ENCODE measurements around the gene CLCN2.

Gene CLCN2

GRCh38 chr3:184388164-184388935 lies 26.9 kb upstream of the CLCN2 start:
- Histone ChIP-seq H3K27me3 (ENCODE audit: control insufficient read depth, insufficient read depth, low read length) (peaks cover 11% of the 10 kb centered on the region), H3K36me3 (ENCODE audit: control insufficient read depth, insufficient read depth, low read length) (no peaks in the 10 kb centered on the region), H3K4me1 (ENCODE audit: control insufficient read depth, insufficient read depth, low read length) (no peaks in the 10 kb centered on the region), H3K9me3 (ENCODE audit: control insufficient read depth, insufficient read depth, low read length) (no peaks in the 10 kb centered on the region), H3K27ac (ENCODE audit: low read depth, low read length) (no peak overlapping the region), H3K4me3 (ENCODE audit: low read depth, low read length) (no peak overlapping the region), H3K9ac (ENCODE audit: low read depth, low read length) (no peak overlapping the region)

DNA sequence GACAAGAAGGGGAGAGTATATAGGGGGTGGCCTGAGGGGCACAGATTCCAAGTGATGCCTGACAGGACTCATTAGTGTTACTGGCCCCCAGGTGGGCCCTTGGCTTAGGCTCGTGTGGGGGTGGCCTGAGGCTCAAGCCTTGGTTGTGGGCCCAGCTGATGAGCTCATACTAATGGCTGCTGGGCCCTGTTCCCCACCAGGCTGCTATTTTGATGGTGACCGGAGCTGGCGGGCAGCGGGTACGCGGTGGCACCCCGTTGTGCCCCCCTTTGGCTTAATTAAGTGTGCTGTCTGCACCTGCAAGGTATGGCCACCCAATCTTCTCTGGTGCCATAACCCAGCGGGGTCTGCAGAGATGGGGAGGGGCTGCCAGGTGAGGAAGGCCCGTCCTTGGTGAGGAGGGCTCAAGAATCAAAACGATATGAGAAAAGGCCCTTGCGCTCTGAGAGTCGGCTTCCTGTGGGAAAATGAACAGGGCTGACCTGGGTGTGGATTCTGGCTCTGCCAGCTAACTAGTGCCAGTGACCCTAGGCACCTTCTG lies 25.8 kb upstream of the CLCN2 start:
- Histone ChIP-seq H3K36me3 (ENCODE audit: control insufficient read depth, insufficient read depth, low read length) (no peaks in the 10 kb centered on the region), H3K4me3 (ENCODE audit: low read depth, low read length) (no peak overlapping the region), H3K9ac (ENCODE audit: low read depth, low read length) (no peak overlapping the region), H3K4me1 (ENCODE audit: control insufficient read depth, insufficient read depth, low read length) (no peaks in the 10 kb centered on the region), H3K27ac (ENCODE audit: low read depth, low read length) (no peak overlapping the region), H3K9me3 (ENCODE audit: control insufficient read depth, insufficient read depth, low read length) (no peaks in the 10 kb centered on the region), H3K27me3 (ENCODE audit: control insufficient read depth, insufficient read depth, low read length) (peaks cover 22% of the 10 kb centered on the region)

DNA sequence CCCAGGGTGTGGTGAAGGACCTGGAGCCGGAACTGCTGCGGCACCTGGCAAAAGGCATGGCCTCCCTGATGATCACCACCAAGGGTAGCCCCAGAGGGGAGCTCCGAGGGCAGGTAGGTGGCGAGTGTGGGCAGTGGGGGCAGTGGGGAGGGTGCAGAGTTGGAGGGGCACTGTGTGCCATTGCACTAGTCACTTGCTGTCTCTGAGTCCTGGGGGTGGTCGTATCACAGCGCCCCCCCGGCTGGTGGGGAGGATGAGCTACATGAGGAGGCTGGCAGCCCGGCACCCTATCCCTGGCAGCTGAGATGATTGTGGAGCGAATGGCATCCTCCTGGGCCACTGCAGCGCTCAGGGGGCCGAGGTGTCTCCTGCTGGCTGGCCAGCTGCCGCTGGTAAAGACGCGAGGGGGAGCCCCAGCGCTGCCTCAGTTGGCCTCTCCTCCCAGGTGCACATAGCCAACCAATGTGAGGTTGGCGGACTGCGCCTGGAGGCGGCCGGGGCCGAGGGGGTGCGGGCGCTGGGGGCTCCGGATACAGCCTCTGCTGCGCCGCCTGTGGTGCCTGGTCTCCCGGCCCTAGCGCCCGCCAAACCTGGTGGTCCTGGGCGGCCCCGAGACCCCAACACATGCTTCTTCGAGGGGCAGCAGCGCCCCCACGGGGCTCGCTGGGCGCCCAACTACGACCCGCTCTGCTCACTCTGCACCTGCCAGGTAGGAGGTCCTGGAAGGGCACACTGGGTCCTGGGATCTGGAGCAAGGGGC lies 24.8 kb upstream of the CLCN2 start:
- Histone ChIP-seq H3K36me3 (ENCODE audit: control insufficient read depth, insufficient read depth, low read length) (no peaks in the 10 kb centered on the region), H3K9ac (ENCODE audit: low read depth, low read length) (no peak overlapping the region), H3K4me3 (ENCODE audit: low read depth, low read length) (no peak overlapping the region), H3K9me3 (ENCODE audit: control insufficient read depth, insufficient read depth, low read length) (no peaks in the 10 kb centered on the region), H3K27me3 (ENCODE audit: control insufficient read depth, insufficient read depth, low read length) (peaks cover 32% of the 10 kb centered on the region), H3K4me1 (ENCODE audit: control insufficient read depth, insufficient read depth, low read length) (no peaks in the 10 kb centered on the region; the same call in 1 of the 2 replicates), H3K27ac (ENCODE audit: low read depth, low read length) (no peak overlapping the region)

- Histone ChIP-seq H3K36me3 (ENCODE audit: control insufficient read depth, insufficient read depth, low read length) (no peaks in the 10 kb centered on the region), H3K9ac (ENCODE audit: low read depth, low read length) (no peak overlapping the region), H3K9me3 (ENCODE audit: control insufficient read depth, insufficient read depth, low read length) (no peaks in the 10 kb centered on the region), H3K27ac (ENCODE audit: low read depth, low read length) (no peak overlapping the region), H3K27me3 (ENCODE audit: control insufficient read depth, insufficient read depth, low read length) (peaks cover 41% of the 10 kb centered on the region), H3K4me3 (ENCODE audit: low read depth, low read length) (no peak overlapping the region), H3K4me1 (ENCODE audit: control insufficient read depth, insufficient read depth, low read length) (peaks cover 3% of the 10 kb centered on the region; the same call in 1 of the 2 replicates)
Measured at GRCh38 chr3:184384856-184385422, 23.5 kb upstream of the CLCN2 start.

DNA sequence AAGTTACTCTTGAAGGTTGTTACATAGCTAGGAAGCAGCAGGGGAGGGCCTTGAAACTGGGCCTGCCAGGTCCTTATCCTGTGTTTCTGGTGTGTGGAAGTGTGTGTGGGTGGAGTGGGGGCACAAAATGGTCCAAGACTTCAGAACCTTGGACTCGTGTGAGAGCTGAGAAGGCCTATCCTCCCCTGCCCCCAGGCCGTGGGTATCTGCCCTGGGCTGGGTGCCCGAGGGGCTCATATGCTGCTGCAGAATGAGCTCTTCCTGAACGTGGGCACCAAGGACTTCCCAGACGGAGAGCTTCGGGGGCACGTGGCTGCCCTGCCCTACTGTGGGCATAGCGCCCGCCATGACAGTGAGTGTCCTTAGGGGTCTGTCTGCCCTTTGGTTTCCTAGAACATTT lies 22.9 kb upstream of the CLCN2 start:
- H3K9ac ChIP-seq (ENCODE audit: low read depth, low read length): no peak overlapping the region
- no peaks in the 10 kb centered on the region for H3K9me3 ChIP-seq (ENCODE audit: control insufficient read depth, insufficient read depth, low read length)
- H3K4me1 ChIP-seq (ENCODE audit: control insufficient read depth, insufficient read depth, low read length): peaks cover 4% of the 10 kb centered on the region
- peaks cover 43% of the 10 kb centered on the region for H3K27me3 ChIP-seq (ENCODE audit: control insufficient read depth, insufficient read depth, low read length)
- H3K27ac ChIP-seq (ENCODE audit: low read depth, low read length): no peak overlapping the region
- H3K36me3 ChIP-seq (ENCODE audit: control insufficient read depth, insufficient read depth, low read length): no peaks in the 10 kb centered on the region
- no peak overlapping the region for H3K4me3 ChIP-seq (ENCODE audit: low read depth, low read length)

- no peaks in the 10 kb centered on the region for H3K9me3 ChIP-seq (ENCODE audit: control insufficient read depth, insufficient read depth, low read length)
- no peak overlapping the region for H3K4me3 ChIP-seq (ENCODE audit: low read depth, low read length)
- peaks cover 9% of the 10 kb centered on the region for H3K4me1 ChIP-seq (ENCODE audit: control insufficient read depth, insufficient read depth, low read length)
- H3K27me3 ChIP-seq (ENCODE audit: control insufficient read depth, insufficient read depth, low read length): peaks cover 55% of the 10 kb centered on the region
- no peak overlapping the region for H3K9ac ChIP-seq (ENCODE audit: low read depth, low read length)
- H3K36me3 ChIP-seq (ENCODE audit: control insufficient read depth, insufficient read depth, low read length): no peaks in the 10 kb centered on the region
- no peak overlapping the region for H3K27ac ChIP-seq (ENCODE audit: low read depth, low read length)
Measured at GRCh38 chr3:184383033-184383740, 21.8 kb upstream of the CLCN2 start.

DNA sequence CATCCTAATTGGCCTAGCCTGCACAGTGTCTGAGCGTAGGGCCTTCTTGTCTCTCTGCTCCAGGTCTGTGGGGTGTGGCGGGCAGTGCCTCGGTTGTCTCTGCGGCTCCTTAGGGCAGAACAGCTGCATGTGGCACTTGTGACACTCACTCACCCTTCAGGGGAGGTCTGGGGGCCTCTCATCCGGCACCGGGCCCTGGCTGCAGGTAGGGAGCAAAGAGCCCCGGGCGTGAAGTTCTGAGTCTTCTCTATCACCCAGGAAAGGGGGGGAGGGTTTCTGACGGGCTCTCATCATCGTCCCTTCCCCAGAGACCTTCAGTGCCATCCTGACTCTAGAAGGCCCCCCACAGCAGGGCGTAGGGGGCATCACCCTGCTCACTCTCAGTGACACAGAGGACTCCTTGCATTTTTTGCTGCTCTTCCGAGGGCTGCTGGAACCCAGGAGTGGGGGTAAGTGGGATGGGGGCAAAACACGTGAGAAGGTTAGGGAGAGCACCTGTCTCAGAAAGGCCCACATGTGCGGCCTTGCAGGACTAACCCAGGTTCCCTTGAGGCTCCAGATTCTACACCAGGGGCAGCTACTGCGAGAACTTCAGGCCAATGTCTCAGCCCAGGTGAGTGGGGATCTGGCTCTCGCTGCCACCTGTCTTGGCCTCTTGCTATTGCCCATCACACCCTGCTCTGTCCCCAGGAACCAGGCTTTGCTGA lies 21.1 kb upstream of the CLCN2 start:
- Histone ChIP-seq H3K27me3 (ENCODE audit: control insufficient read depth, insufficient read depth, low read length) (peaks cover 62% of the 10 kb centered on the region), H3K9me3 (ENCODE audit: control insufficient read depth, insufficient read depth, low read length) (no peaks in the 10 kb centered on the region), H3K9ac (ENCODE audit: low read depth, low read length) (no peak overlapping the region), H3K4me1 (ENCODE audit: control insufficient read depth, insufficient read depth, low read length) (peaks cover 16% of the 10 kb centered on the region), H3K27ac (ENCODE audit: low read depth, low read length) (no peak overlapping the region), H3K36me3 (ENCODE audit: control insufficient read depth, insufficient read depth, low read length) (no peaks in the 10 kb centered on the region), H3K4me3 (ENCODE audit: low read depth, low read length) (no peak overlapping the region)

- H3K4me3 ChIP-seq (ENCODE audit: low read depth, low read length): peak overlapping the region; percentile 59
- no peak overlapping the region for H3K27ac ChIP-seq (ENCODE audit: low read depth, low read length)
- no peaks in the 10 kb centered on the region for H3K36me3 ChIP-seq (ENCODE audit: control insufficient read depth, insufficient read depth, low read length)
- no peak overlapping the region for H3K9ac ChIP-seq (ENCODE audit: low read depth, low read length)
- no peaks in the 10 kb centered on the region for H3K9me3 ChIP-seq (ENCODE audit: control insufficient read depth, insufficient read depth, low read length)
- peaks cover 19% of the 10 kb centered on the region for H3K4me1 ChIP-seq (ENCODE audit: control insufficient read depth, insufficient read depth, low read length)
- H3K27me3 ChIP-seq (ENCODE audit: control insufficient read depth, insufficient read depth, low read length): peaks cover 71% of the 10 kb centered on the region
Measured at GRCh38 chr3:184381261-184382224, 20.1 kb upstream of the CLCN2 start.

DNA sequence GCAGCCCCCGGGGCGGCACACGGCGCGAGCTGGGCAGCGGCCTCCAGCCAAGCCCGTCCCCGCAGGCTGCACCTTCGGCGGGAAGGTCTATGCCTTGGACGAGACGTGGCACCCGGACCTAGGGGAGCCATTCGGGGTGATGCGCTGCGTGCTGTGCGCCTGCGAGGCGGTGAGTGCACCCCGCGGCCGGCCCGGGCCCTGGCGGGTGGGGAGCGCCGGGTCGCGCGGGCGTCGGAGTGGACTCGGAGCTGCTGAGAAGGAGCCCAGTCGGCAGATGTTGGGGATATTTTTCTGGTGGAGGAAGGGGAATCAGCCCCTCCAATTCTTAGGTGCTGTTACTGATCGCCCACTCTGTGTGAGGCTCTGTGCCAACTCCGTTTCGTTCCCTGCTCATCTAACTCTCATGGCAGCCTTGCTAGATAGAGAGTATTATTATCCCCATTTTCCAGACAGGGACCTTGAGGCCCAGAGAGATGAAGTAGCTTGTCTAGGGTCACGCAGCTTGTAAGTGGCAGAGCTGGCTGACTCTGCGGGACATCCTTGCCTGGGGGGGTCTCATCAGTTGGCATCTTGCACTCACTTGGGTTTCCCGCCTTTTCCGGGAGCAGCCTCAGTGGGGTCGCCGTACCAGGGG lies 19.3 kb upstream of the CLCN2 start:
- Histone ChIP-seq H3K27me3 (ENCODE audit: control insufficient read depth, insufficient read depth, low read length) (peaks cover 72% of the 10 kb centered on the region), H3K36me3 (ENCODE audit: control insufficient read depth, insufficient read depth, low read length) (no peaks in the 10 kb centered on the region), H3K9ac (ENCODE audit: low read depth, low read length) (no peak overlapping the region)

More for the DNA sequence above, 19.3 kb upstream of the CLCN2 start:
- Histone ChIP-seq H3K4me1 (ENCODE audit: control insufficient read depth, insufficient read depth, low read length) (peaks cover 25% of the 10 kb centered on the region), H3K9me3 (ENCODE audit: control insufficient read depth, insufficient read depth, low read length) (no peaks in the 10 kb centered on the region), H3K4me3 (ENCODE audit: low read depth, low read length) (peak overlapping the region; percentile 59), H3K27ac (ENCODE audit: low read depth, low read length) (no peak overlapping the region)
